HUES64 (cell line): ENCODE results near the gene GRIN2A.

Source experiments
- H3K27ac ChIP-seq: 2 replicates; pipeline ENCODE4 v1.7.0; 2013; ENCODE audit warnings: low read depth, low read length, inconsistent platforms
- H3K27me3 ChIP-seq: 2 replicates; pipeline ENCODE4 v1.6.1; 2013; ENCODE audit warnings: mild to moderate bottlenecking, low read length; ENCODE audit not compliant: insufficient read depth
- H3K36me3 ChIP-seq: 2 replicates; pipeline ENCODE4 v1.6.1; 2013; ENCODE audit warnings: mild to moderate bottlenecking, low read length; ENCODE audit not compliant: insufficient read depth
- H3K4me1 ChIP-seq: 2 replicates; pipeline ENCODE4 v1.6.1; 2013; ENCODE audit warnings: mild to moderate bottlenecking, low read length, moderate library complexity; ENCODE audit not compliant: insufficient read depth
- H3K4me3 ChIP-seq: 2 replicates; pipeline ENCODE4 v1.5.1; 2013; ENCODE audit warnings: mild to moderate bottlenecking, low read length, moderate library complexity
- H3K9ac ChIP-seq: 2 replicates; pipeline ENCODE4 v1.6.1; 2013; ENCODE audit warnings: mild to moderate bottlenecking, low read depth, low read length
- H3K9me3 ChIP-seq: 2 replicates; pipeline ENCODE4 v1.6.1; 2013; ENCODE audit warnings: low read depth, low read length; ENCODE audit not compliant: insufficient read depth
- WGBS: fragments of 150-250, 120-280 bp; methylation state at CpG from one replicate; pipeline ENCODE4 v1.1.7; 2013; ENCODE audit warnings: missing lambda C conversion rate; 5-methylcytosine and 5-hydroxymethylcytosine counted together

GRIN2A gene

DNA sequence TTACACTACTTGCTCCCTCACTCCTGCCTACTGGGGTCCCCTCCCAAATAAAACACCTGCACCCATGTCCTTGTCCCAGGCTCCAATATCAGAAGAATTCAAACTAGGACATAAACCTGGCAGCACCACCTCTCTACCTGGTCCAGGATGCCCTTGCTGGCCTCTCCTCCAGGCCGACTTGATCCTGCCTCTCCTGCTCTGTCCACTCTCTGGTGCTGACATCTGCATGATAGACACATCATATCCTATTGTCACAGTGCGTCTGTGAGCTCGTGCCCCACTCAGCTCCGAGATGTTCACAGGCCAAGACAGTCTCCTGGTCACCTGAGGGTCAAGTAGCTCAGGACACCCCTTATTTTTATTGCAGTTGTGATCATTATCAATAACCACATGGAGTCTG, 31.5 kb upstream of the GRIN2A start:
- Histone ChIP-seq H3K9me3 (no peaks in the 10 kb centered on the region), H3K27me3 (no peaks in the 10 kb centered on the region), H3K4me1 (no peaks in the 10 kb centered on the region), H3K27ac (no peak overlapping the region), H3K36me3 (no peaks in the 10 kb centered on the region), H3K9ac (no peak overlapping the region), H3K4me3 (no peak overlapping the region)
- 92% methylated on average over 4 of the region's 4 CpGs for WGBS

DNA sequence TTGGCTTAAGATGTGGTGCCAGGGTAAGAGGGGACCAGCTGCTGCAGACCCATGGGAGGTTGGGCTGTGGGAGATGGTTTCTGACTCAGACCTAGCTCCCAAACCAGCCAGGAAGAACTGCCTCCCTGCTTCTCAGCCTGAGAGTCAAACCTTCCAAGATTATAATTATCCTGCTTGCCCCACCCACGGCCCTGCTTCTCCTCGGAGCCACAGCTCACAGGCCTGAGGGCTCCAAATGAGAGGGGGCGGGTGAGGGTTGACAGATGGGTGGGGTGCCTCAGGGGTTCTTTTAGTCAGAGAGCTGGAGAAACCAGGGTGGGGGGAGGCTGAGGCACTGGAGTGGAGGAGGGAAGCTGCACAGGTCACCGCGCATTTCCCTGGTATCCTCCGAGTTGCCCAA, 28.7 kb upstream of the GRIN2A start:
- Histone ChIP-seq H3K27ac (no peak overlapping the region), H3K9ac (no peak overlapping the region), H3K9me3 (no peaks in the 10 kb centered on the region), H3K27me3 (no peaks in the 10 kb centered on the region), H3K4me1 (no peaks in the 10 kb centered on the region), H3K4me3 (no peak overlapping the region), H3K36me3 (no peaks in the 10 kb centered on the region)
- 66% methylated on average over 6 of the region's 6 CpGs for WGBS

DNA sequence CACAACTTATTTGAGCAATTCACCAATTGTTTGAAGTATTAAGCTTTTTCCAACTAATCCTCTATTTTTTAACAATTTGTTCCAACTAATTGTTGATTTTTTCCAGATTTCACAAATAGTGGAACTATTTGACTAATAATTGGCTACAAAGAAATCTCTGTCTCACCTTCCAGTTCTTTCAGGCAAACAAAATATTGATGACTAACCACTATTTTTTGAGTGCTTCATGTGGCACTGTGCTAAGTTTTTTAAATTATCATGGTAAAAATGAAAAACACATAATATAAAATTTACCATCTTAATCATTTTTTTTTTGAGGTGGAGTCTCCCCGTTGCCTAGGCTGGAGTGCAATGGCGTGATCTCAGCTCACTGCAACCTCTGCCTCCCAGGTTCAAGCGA, 24.6 kb upstream of the GRIN2A start:
- Histone ChIP-seq H3K36me3 (no peaks in the 10 kb centered on the region), H3K4me3 (no peak overlapping the region), H3K27me3 (no peaks in the 10 kb centered on the region), H3K9me3 (no peaks in the 10 kb centered on the region; the same call in 1 of the 2 replicates), H3K9ac (no peak overlapping the region), H3K27ac (no peak overlapping the region), H3K4me1 (no peaks in the 10 kb centered on the region)
- 89% methylated on average over 3 of the region's 3 CpGs for WGBS

DNA sequence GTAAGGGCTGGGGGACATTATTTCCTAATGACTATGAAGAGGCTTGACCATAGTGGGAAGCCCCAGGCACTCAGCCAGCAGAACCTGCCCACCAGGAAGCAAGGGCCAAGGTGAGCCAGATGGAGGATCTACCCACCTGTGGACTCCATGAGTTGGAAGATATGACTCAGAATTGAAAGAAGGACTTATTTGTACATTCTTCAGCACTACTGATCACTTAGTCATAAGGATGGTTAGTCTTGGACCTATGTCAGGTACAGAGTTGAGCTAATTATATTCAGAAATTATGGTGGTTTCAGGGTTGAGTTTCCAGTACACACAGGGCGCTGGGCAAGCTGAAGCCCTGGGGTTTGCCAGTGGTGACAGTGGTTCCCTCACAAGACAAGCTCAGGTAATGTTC, 24.0 kb upstream of the GRIN2A start:
- no peaks in the 10 kb centered on the region for H3K4me1 ChIP-seq
- H3K9me3 ChIP-seq = no peaks in the 10 kb centered on the region; the same call in 1 of the 2 replicates
- no peaks in the 10 kb centered on the region for H3K36me3 ChIP-seq
- no peak overlapping the region for H3K4me3 ChIP-seq
- no peak overlapping the region for H3K9ac ChIP-seq
- no peaks in the 10 kb centered on the region for H3K27me3 ChIP-seq
- WGBS = 92% methylated on average over 1 of the region's 1 CpG
- H3K27ac ChIP-seq = no peak overlapping the region

DNA sequence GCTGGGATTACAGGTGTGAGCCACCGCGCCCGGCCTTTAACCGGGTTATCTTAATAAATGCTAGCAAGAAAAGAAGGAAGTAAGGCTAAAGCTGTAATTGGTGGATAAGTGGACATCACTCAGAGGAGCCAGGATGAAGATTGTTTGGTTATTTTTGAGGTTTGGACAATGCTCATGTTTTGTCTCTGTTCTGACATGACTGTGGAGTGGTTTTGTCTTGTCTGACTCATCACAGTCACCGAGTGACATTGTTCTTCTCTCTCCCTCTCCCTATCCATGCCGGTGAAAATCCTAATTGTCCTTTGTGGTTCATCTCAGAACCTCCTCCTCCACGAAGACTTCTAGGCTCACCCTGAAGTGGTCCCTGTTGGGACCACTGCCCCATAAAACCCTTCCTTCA, 23.5 kb upstream of the GRIN2A start:
- Histone ChIP-seq H3K27me3 (no peaks in the 10 kb centered on the region), H3K4me1 (no peaks in the 10 kb centered on the region), H3K9me3 (no peaks in the 10 kb centered on the region; the same call in 1 of the 2 replicates), H3K36me3 (no peaks in the 10 kb centered on the region), H3K27ac (no peak overlapping the region), H3K4me3 (no peak overlapping the region), H3K9ac (no peak overlapping the region)
- WGBS = 93% methylated on average over 7 of the region's 7 CpGs

DNA sequence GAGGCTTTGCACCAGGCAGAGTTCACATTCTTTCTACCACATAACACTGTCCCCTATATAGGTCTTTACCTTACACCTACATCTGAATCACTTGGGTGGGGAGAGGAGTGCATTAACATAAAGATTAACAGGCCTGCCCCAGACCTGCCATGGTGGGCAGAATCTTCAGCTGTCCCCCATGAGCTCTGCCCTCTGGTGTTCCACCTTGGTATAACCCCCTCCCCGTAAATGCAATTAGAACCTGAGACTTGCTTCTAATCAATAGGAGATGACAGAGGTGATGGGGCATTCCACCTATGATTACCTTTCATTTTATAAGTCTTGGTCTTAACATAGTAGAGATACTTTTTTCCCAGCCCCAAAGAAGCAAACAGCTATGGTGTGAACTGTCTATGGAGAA, 20.4 kb upstream of the GRIN2A start:
- Histone ChIP-seq H3K36me3 (no peaks in the 10 kb centered on the region), H3K9me3 (no peaks in the 10 kb centered on the region; the same call in 1 of the 2 replicates), H3K9ac (no peak overlapping the region), H3K4me1 (no peaks in the 10 kb centered on the region), H3K27me3 (no peaks in the 10 kb centered on the region), H3K27ac (no peak overlapping the region), H3K4me3 (no peak overlapping the region)
- 100% methylated on average over 1 of the region's 1 CpG for WGBS

DNA sequence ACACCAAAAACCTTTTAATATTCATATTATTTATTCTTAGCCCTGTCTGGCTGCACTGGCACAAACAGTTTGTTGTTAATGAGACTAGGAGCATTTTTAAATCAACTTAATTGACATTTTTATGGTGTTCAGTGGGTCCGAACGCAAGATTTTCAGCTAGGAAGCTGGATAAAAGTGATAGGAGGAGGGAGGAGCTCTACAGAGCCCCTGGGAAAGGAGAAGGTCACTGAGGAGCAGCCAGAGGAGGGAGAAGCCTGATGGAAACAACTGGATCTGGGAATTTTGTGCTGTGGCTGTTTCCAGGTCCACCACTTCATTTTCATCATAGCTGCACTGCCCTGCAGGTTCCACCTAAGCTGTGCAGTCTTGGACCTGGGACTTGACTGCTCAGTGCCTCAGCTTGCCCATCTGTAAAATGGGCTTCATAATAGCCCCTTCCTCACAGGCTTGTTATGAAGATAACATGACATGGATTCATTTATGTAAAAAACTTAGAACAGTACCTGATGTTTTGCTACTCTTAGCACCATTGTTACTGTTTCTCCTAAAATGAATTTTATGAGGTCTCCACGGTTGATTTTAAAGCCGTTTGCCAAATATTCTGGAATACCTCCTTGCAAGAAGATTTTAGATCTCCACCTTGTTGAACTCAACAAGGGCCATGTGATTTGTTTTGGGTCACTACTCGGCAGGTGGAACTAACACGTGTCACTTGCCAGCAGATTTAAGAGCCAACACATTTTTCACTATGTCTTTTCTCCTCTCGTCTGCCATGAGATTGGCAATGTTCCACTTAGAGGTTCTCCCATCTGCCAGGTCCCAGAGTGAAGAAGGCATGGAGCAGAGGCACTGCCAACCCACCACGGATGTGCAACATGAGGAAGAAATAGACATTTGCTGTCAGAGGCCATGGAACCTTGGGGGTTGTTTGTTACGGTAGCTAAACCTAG, 18.7 kb upstream of the GRIN2A start:
- no peak overlapping the region for H3K4me3 ChIP-seq
- WGBS = 86% methylated on average over 9 of the region's 9 CpGs
- no peaks in the 10 kb centered on the region for H3K4me1 ChIP-seq
- H3K27ac ChIP-seq = no peak overlapping the region
- H3K36me3 ChIP-seq = no peaks in the 10 kb centered on the region
- H3K9me3 ChIP-seq = no peaks in the 10 kb centered on the region; the same call in 1 of the 2 replicates
- H3K27me3 ChIP-seq = no peaks in the 10 kb centered on the region
- no peak overlapping the region for H3K9ac ChIP-seq

DNA sequence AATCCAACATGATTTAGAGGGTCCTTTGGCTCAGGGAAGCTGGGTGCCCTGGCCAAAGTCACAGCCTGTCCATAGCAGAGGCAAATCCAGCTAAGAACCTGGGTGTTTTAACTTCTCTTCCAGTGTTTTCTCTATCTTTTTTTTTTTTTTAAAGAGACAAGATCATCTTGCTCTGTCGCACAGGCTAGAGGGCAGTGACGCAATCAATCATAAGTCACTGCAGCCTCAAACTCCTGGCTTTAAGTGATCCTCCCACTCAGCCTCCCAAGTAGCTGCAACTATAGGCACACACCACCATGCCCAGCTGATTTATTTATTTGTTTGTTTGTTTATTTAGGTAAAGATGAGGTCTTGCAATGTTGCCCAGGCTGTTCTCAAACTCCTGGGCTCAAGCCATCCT, 14.8 kb upstream of the GRIN2A start:
- no peaks in the 10 kb centered on the region for H3K36me3 ChIP-seq
- H3K4me1 ChIP-seq = no peaks in the 10 kb centered on the region
- H3K9ac ChIP-seq = no peak overlapping the region
- no peaks in the 10 kb centered on the region for H3K9me3 ChIP-seq
- no peaks in the 10 kb centered on the region for H3K27me3 ChIP-seq
- 93% methylated on average over 2 of the region's 2 CpGs for WGBS
- no peak overlapping the region for H3K27ac ChIP-seq
- no peak overlapping the region for H3K4me3 ChIP-seq

DNA sequence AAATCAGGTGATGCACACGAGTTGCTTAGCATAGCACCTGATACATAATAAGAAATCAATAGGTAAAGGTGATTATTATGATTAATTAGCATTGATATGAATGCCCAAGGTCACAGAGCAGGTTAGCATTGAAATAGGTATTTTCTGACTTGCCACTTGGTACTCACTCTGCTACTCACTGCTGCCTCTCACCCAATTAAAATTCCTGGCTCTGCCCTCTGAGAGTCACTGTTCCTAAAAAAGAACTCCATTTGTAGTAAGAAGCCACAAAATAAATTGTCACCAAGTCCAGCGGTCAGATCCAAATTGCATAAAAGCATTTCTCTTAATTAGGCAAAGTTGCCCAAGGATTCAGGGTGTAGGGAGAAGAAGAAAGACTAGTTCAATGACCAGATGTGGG, 8.9 kb upstream of the GRIN2A start:
- no peaks in the 10 kb centered on the region for H3K9me3 ChIP-seq
- no peak overlapping the region for H3K9ac ChIP-seq
- H3K27me3 ChIP-seq = 0 out of 2 replicates have a peak, but pooled peaks cover 3% of the 10 kb centered on the region
- no peaks in the 10 kb centered on the region for H3K36me3 ChIP-seq
- peaks cover 4% of the 10 kb centered on the region; the same call in 1 of the 2 replicates for H3K4me1 ChIP-seq
- 88% methylated on average over 2 of the region's 2 CpGs for WGBS
- H3K4me3 ChIP-seq = no peak overlapping the region
- no peak overlapping the region for H3K27ac ChIP-seq

DNA sequence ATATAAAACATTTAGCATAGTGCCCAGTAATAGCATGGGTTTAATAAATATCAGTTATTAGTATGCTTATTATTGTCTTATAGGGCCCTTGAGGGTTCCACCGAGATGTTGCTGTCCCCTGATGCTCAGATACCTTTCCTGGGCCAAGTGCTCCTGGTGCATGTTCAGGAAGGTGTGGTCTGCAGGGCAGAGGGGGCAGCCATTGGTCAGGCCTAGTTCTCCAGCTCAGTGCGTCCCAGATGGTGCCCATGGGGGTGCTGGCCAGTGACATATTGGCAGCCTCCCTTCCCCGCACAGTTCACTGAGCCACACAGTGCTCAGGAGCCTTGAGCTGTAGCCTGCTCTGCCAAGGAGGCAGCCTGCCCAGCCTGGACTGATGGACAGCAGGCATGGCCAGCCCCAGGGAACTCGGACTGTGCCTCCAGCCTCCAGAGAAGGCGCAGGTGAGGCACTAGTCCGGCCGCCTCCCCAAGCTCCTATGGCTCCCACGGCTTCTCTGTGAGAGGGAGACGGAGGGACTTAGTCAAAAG, 7.7 kb upstream of the GRIN2A start:
- WGBS = 83% methylated on average over 9 of the region's 9 CpGs
- H3K27me3 ChIP-seq = peaks cover 15% of the 10 kb centered on the region
- no peaks in the 10 kb centered on the region for H3K9me3 ChIP-seq
- no peak overlapping the region for H3K9ac ChIP-seq
- H3K36me3 ChIP-seq = no peaks in the 10 kb centered on the region
- H3K4me3 ChIP-seq = no peak overlapping the region
- H3K4me1 ChIP-seq = peaks cover 4% of the 10 kb centered on the region; the same call in 1 of the 2 replicates
- no peak overlapping the region for H3K27ac ChIP-seq

DNA sequence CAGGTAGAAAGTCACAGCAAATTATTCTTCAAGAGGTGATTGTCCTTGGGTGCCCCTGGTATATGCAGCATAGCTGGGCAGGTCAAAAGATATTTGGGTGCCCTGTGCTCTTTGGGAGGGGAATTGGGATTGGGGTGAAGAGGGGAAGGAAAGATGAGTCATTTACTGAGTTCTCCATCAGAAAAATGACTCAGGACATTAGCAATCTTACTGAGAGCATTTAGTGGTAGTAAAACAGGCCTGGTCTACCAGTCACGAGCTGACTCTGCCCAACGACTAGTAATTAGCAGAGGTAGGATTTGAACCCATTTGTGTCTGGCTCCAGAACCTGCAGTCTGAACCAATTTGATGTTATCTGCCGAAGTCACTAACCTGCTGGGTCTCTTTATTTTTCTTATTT, 6.0 kb upstream of the GRIN2A start:
- no peak overlapping the region for H3K9ac ChIP-seq
- H3K27ac ChIP-seq = no peak overlapping the region
- 35% methylated on average over 3 of the region's 3 CpGs for WGBS
- H3K4me1 ChIP-seq = peaks cover 4% of the 10 kb centered on the region; the same call in 1 of the 2 replicates
- no peaks in the 10 kb centered on the region for H3K9me3 ChIP-seq
- no peak overlapping the region for H3K4me3 ChIP-seq
- peaks cover 32% of the 10 kb centered on the region for H3K27me3 ChIP-seq
- no peaks in the 10 kb centered on the region for H3K36me3 ChIP-seq
